ENCODE results near the gene FN3KRP.
A peak's percentile ranks its signal among the peaks of the same experiment; 100 is the strongest.

Gene FN3KRP, protein sequence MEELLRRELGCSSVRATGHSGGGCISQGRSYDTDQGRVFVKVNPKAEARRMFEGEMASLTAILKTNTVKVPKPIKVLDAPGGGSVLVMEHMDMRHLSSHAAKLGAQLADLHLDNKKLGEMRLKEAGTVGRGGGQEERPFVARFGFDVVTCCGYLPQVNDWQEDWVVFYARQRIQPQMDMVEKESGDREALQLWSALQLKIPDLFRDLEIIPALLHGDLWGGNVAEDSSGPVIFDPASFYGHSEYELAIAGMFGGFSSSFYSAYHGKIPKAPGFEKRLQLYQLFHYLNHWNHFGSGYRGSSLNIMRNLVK

GRCh38 chr17:82716203-82717010, at the start of gene FN3KRP:
FN3KRP (plus strand) TSS chr17:82716706; CDS start chr17:82716756, 50 bp downstream.
- peak; percentile 96 for DNase-seq

DNA sequence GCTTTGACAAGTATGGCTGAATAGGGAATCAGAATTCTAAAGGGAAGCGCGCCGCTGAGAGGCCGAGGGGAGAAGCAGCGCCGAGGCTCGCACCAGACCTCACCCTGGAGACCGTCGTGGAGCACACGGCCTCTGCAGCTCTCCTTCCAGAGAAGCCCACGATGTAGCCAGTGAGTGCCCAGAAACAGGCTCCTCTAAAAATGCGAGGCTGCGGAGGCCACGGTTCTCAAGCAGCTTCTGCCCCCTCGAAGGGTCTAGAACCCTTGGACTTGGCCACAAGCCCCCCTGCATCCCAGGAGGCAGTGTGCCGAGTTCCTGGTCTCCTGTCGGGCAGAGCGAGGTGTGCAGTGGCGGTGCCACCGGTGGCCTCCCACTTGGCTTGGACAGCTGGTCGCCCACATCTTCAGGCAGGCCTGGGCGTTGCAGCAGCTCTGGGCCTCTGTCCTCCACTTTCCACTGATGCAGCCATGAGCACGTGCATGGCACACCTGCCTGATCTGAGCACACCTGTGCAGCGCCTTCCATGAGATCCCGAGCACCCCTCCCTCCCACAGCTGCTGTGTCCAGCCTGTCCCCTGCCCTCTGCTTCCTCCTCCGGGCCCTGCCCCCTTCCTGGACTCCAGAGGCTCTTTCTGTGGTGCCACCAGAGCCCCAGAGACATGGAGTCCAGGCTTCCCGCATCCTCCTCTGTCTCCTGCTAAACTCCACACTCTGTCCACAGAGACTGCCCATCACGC, 49.4 kb upstream of the FN3KRP start:
- DNase-seq = no peak

GRCh38 chr17:82667668-82668000, 48.9 kb upstream of the FN3KRP start:
- no peak for DNase-seq

DNA sequence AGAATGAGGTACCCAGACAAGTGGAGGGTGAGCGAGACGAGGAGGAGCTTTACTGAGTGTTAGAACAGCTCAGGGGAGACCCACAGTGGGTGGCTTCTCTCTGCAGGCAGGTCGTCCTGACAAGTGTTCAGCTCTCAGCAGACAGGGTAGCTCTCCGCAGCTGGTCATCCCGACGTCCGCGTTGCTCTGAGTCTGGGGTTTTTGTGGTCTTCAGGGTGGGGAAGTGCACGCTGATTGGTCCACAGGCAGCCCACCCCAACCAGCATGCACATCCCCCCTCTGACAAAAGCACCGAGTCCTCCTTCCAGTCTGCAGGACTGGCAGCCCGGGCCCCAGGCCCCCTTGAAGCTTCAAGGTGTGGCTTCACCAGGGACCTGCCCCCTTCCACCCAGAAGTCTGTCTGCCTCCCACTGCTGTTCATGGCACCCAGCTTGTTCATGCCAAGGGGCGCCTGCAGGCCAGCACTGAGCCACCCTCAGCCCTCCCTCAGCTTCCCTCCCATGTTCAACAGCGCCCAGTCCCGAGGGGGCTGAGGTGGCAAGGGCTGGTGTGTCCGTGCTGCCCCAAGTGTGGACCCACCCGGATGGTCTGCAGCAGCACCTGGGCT, 48.4 kb upstream of the FN3KRP start:
- DNase-seq = no peak

DNA sequence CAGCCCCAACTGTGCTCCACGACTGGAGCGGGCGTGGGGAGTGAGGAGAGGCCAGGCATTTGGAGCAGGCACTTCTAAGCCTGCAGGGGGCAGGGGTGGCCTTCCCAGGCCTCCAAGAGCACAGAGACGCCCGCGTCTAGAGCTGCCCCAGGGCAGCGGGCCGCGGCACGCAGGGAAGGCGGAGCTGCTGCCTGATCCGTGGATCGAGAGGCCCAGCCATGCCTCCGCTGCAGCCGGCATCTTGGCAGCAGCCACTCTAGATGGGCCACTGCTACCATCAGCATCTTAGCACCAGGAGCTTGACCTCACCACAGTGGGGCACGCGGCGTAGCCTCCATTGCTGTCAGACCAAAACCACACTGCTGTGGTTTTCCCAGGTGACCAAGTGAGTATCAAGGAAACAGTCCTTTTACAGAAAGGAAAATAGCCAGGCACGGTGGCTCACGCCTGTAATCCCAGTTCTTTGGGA, 47.8 kb upstream of the FN3KRP start:
- DNase-seq = peak; percentile 38

DNA sequence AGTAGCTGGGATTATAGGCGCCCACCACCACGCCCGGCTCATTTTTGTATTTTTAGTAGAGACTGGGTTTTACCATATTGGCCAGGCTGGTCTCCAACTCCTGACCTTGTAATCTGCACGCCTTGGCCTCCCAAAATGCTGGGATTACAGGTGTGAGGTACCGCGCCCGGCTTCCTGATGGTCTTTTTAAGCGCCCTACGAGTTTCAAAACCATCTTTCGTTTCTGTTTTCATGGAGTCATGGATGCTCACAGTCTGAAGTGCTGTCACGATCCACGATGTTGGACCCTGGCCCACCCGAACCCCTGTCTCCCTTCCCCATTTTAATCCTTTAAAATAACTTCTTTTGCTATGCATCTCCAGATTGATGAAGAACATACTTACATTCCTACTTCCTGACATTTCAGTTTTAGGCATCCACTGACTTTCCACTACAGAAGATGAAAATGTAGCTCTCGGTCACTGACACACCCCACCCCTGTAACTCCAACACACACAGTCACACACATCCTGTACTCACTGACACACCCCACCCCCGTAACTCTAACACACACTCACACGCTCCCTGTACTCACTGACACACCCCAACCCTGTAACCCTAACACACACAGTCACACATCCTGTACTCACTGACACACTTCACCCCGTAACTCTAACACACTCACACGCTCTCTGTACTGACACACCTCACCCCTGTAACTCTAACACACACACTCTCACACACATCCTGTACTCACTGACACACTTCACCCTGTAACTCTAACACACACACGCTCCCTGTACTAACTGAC, 45.6 kb upstream of the FN3KRP start:
- no peak for DNase-seq

DNA sequence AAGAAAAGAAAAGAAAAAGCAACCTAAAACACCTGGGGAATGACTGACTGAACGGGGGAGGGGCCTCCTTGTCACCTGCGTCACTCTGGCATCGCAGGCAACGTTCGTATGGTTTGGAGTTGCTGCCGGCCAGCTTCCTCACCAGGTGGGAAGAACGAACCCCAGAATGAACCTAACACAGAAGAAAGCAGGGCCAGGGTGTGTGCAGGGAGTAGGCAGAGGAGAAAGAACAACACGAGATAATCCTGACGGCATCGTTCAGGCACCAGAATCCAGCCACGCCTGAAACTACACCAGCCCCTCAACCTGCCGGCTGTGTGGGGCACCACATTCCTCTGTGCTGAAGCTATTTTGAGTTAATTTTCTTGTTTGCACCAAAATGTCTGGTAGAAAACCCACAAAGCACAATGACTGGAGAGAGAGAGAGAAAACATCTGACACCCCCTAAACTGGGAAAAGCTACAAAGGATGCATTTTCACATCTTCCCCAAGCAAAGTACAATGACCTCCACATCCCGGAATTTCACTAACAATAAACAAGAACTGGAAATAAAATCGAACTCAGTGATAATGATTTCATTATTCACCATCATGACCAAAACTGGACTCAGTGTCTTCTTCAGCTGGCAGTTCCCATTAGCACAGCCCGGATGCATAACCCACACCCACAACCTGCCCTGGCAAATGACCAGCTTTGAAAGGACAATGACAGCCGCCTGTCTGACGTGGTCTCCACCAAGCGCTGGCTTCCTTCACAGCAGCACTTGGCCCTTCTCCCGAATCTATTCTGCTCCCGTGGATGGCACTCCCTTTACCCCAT, 41.6 kb upstream of the FN3KRP start:
- DNase-seq = peak; percentile 15

DNA sequence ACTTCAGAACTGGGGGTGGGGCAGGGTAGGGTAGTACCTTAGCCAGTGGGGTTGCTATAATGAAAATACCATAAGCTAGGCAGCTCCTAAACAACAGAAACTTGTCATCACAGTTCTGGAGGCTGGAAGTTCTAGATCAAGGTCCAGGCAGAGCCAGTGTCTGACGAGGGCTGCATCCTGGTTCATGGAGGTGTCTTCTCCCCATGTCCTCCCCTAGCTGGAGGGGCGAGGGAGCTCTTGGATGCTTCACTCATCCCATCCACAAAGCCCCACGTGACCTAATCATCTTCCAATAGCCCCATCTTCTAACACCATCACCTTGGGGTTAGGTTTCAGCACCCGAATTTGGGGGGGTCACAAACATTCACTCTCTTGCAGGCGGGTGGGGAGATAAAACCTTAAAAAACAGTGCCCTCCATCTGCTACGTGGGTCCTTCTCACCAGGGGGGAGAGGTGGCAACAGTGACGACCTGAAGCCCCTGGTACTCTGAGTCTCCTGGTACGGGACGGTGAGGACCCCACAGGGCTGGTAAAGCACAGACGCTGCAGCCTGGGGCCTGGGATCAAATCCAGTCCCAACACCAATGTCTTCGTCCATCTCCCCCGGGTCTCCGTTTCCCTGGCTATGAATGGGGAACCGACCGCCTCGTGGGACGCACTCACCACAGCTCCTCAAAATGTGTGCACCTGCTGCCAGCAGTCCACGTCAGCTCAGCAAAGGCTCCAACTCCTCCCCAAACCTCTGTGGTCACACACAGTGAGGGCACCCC, 40.8 kb upstream of the FN3KRP start:
- DNase-seq = no peak

GRCh38 chr17:82677353-82677925, 39.1 kb upstream of the FN3KRP start:
- DNase-seq = no peak

DNA sequence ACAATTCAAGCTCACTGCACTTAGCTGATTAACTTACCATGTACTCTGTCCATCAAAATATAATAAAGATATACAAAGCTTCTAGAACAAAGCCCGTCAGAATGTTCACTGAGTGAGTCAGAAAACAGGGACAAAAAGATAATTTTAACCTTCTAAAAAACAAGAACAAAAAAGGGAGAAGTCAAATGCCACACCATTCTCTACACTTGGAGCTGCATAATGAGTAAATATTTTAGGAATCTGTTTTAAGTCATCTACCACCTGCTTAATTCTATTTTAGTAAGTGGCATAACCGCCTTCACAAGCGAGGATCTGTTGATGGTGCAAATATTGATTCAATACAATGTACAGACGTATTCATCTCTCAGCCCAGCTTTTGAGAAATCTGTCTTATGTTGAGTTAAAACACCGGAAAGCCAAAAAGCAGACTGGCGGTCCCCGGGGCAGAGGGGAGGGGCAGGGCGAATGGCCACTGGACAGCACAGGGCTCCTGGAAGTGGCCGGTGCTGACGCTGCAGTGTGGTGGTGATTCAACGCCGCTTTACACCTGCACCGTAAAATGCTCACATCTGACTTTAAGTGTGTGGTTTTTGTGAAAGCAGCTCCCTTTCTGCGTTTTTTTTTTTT, 38.1 kb upstream of the FN3KRP start:
- DNase-seq = peak; percentile 24

GRCh38 chr17:82679586-82680465, 36.7 kb upstream of the FN3KRP start:
- no peak for DNase-seq

GRCh38 chr17:82681547-82681946, 35.0 kb upstream of the FN3KRP start:
- no peak for DNase-seq

GRCh38 chr17:82683534-82683933, 33.0 kb upstream of the FN3KRP start:
- no peak for DNase-seq

DNA sequence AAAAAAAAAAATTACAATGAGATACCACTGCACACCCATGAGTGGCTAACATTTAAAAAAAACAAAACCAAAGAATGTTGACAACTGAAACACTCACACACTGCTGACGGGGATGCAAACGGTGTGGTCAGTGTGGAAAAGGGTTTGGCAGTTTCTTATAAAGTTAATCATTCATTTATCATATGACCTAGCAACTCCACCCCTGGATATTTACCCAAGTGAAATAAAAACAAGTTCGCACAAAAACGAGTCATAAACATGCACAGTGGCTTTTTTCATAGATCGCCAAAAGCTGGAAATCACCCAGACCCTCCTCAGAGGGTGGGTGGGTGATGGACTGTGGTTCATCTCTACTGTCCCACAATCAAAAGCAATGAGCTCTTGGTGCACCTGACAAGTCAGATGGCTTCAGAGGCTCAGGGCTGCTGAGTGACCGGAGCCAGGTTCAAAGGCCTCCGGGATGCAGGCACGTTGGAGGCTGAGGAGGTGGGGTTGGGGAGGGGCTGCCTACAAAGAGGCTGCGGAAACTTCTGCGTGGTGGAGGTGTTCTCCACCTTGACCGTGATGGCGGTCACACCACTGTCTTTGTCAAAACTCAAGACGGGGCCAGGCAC, 32.2 kb upstream of the FN3KRP start:
- DNase-seq = no peak

DNA sequence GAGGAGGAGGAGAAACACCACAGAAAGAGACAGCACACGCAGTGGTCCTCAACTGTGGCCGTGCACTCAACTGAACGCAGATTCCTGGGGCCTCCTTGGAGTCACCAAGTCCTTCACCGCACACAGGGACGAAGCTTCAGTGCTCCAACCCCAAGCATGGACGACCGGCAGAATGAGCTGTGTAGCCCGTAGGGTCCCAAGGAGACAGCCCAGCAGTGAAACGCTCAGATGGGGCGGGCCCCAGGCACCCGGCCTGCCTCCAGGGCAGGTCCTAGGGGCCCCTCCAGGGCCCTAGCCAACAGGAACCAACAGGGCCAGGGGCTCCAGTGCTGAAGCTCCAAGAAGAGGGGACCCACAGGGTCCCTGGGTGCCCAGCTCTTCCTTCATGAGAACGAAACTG, 31.2 kb upstream of the FN3KRP start:
- no peak for DNase-seq

DNA sequence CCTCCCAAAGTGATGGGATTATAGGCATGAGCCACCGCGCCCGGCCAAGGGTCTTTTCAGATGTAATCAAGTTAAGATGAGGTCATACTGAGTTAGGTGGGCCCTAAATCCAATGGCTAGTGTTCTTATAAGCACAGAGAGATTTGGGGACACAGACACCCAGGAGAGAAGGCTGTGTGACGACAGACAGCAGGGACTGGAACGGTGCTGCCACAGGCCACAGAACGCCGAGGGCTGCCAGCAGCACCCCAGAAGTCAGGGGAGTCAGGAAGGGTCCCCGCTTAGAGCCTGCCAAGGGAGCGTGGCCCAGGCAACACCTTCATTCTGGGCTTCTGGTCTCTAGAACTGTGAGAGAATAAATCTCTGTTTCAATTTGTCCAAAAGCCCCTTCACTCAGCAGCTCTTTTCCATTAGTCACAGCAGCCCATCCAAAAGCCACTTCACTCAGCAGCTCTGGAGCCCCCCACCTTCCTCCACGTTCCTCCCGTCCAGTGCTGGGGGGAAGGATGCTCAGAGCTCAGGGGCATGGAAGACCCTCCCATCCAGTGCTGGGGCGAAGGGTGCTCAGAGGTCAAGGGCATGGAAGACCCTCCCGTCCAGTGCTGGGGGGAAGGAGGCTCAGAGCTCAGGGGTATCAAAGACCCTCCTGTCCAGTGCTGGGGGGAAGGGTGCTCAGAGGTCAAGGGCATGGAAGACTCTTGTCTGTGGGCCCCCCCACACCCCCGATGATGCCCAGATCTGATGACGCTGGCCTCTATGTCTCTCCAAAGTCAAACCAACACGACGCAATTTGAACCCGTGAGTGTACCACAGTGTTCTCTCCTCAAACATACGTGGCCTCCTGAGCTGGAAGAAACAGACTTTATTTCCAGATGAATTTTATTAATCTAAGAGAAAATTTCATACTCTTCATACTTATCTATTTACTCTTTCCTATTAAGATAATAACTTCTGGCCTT, 29.9 kb upstream of the FN3KRP start:
- DNase-seq = no peak

GRCh38 chr17:82687375-82687861, 29.1 kb upstream of the FN3KRP start:
- DNase-seq = no peak
